ENCODE data around the gene CLEC20A.
"Not testable (repeated sequence)": the region's sequence is repeated elsewhere in the genome, so short reads cannot be mapped to it uniquely, and the experiment has no call there.

Gene CLEC20A

GRCh38 chr1:178528953-178529335 lies 32.2 kb upstream of the CLEC20A start:
- DNase-seq, result no peak

- no peak for DNase-seq
Measured at GRCh38 chr1:178528228-178528952, 31.6 kb upstream of the CLEC20A start.

- DNase-seq, result no peak
Measured at GRCh38 chr1:178527117-178527516, 30.4 kb upstream of the CLEC20A start.

- DNase-seq, result no peak
Measured at GRCh38 chr1:178521241-178521640, 24.5 kb upstream of the CLEC20A start.

GRCh38 chr1:178520803-178521202 lies 24.0 kb upstream of the CLEC20A start:
- DNase-seq, result no peak

- DNase-seq, result no peak
Measured at GRCh38 chr1:178518894-178519293, 22.1 kb upstream of the CLEC20A start.

GRCh38 chr1:178516110-178516509 lies 19.3 kb upstream of the CLEC20A start:
- no peak for DNase-seq

- DNase-seq, result no peak
Measured at GRCh38 chr1:178513278-178513983, 16.7 kb upstream of the CLEC20A start.

GRCh38 chr1:178512566-178513277 lies 16.0 kb upstream of the CLEC20A start, which contains the start of gene TEX35:
TEX35 (plus strand) TSS chr1:178513109; CDS start chr1:178513189, 80 bp downstream.
- DNase-seq, result no peak

GRCh38 chr1:178510155-178510554 lies 13.4 kb upstream of the CLEC20A start:
- DNase-seq, result no peak

GRCh38 chr1:178509414-178510007 lies 12.7 kb upstream of the CLEC20A start:
- DNase-seq, result no peak

- DNase-seq, result no peak
Measured at GRCh38 chr1:178506669-178507068, 9.9 kb upstream of the CLEC20A start.

GRCh38 chr1:178506177-178506576 lies 9.4 kb upstream of the CLEC20A start:
- no peak for DNase-seq

GRCh38 chr1:178504286-178504685 lies 7.5 kb upstream of the CLEC20A start:
- no peak for DNase-seq

GRCh38 chr1:178503849-178504248 lies 7.1 kb upstream of the CLEC20A start:
- no peak for DNase-seq

GRCh38 chr1:178503316-178503715 lies 6.6 kb upstream of the CLEC20A start:
- DNase-seq, result not testable (repeated sequence)

GRCh38 chr1:178502856-178503255 lies 6.1 kb upstream of the CLEC20A start:
- no peak for DNase-seq

GRCh38 chr1:178502330-178502714 lies 5.6 kb upstream of the CLEC20A start:
- DNase-seq, result no peak

GRCh38 chr1:178501705-178502329 lies 5.1 kb upstream of the CLEC20A start:
- peak; percentile 65 to 78 for DNase-seq

- DNase-seq, result no peak
Measured at GRCh38 chr1:178500936-178501554, 4.3 kb upstream of the CLEC20A start.

GRCh38 chr1:178500091-178500770 lies 3.5 kb upstream of the CLEC20A start:
- DNase-seq, result no peak
